Measurements from ENCODE around the gene NHP2. TPM values are rescaled to one million over a fixed set of nuclear protein-coding genes. Genes with fewer than 3 reads are reported as not detected.

NHP2 gene
- total and polyA plus RNA-seq, 2 donors from 2014 or later: 98.6 to 129 TPM

DNA sequence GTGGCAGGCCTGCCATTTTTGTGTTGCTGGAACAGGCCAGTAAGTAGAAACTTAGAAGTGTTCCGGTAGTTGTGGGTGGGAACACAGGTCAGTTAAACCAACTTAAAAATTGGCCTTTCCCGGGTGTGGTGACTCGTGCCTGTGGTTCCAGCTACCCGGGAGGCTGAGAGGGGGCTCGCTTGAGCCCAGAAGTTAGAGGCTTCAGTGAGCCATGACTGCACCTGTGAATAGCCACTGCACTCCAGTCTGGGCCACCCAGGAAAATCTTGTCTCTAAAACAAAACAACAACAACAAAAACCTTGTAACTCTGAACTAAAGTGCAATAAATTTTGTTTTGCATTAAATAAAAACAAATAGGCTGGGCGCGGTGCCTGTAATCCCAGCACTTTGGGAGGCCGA, 1.4 kb upstream of the NHP2 start:
- H3K9ac ChIP-seq (ENCODE audit: low read length in 3 of 3): no peak overlapping the region
- H3K36me3 ChIP-seq (ENCODE audit: control insufficient read depth in 2 of 3, insufficient read depth in 3 of 3, low read length in 3 of 3): peaks cover 0 to 13% (median 5%) of the 10 kb centered on the region in 3 donors
- peaks cover 0 to 8% (median 5%) of the 10 kb centered on the region in 3 donors for H3K4me1 ChIP-seq (ENCODE audit: control insufficient read depth in 2 of 3, insufficient read depth in 2 of 3, low read depth in 1 of 3, low read length in 3 of 3)
- FAIRE-seq (no peak), DNase-seq (no peak)
- H3K27ac ChIP-seq (ENCODE audit: low read depth in 2 of 2, low read length in 2 of 2): no peak overlapping the region
- intact Hi-C loops (cut with DNase I): no loop called here
- H3K4me3 ChIP-seq (ENCODE audit: low read length in 3 of 3): no peak overlapping the region
- H3K9me3 ChIP-seq (ENCODE audit: control insufficient read depth in 2 of 3, insufficient read depth in 1 of 3, low read length in 3 of 3): no peaks in the 10 kb centered on the region
- TF ChIP-seq, protein P1, sequence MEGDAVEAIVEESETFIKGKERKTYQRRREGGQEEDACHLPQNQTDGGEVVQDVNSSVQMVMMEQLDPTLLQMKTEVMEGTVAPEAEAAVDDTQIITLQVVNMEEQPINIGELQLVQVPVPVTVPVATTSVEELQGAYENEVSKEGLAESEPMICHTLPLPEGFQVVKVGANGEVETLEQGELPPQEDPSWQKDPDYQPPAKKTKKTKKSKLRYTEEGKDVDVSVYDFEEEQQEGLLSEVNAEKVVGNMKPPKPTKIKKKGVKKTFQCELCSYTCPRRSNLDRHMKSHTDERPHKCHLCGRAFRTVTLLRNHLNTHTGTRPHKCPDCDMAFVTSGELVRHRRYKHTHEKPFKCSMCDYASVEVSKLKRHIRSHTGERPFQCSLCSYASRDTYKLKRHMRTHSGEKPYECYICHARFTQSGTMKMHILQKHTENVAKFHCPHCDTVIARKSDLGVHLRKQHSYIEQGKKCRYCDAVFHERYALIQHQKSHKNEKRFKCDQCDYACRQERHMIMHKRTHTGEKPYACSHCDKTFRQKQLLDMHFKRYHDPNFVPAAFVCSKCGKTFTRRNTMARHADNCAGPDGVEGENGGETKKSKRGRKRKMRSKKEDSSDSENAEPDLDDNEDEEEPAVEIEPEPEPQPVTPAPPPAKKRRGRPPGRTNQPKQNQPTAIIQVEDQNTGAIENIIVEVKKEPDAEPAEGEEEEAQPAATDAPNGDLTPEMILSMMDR (IDR thresholded peaks at IDR 0.05; ENCODE audit: borderline replicate concordance, extremely low read depth, insufficient read depth): no peak
- H3K27me3 ChIP-seq (ENCODE audit: control insufficient read depth, insufficient read depth, low read length): no peaks in the 10 kb centered on the region

- intact Hi-C loops (cut with DNase I): no loop called here
- DNase-seq (no peak), FAIRE-seq (no peak)
- Histone ChIP-seq H3K27me3 (ENCODE audit: control insufficient read depth, insufficient read depth, low read length) (no peaks in the 10 kb centered on the region), H3K9ac (ENCODE audit: low read length in 3 of 3) (peak overlapping the region; percentile 61 to 80 (median 63)), H3K9me3 (ENCODE audit: control insufficient read depth in 2 of 3, insufficient read depth in 1 of 3, low read length in 3 of 3) (no peaks in the 10 kb centered on the region), H3K4me3 (ENCODE audit: low read length in 3 of 3) (peak overlapping the region; percentile 75 to 88 (median 83)), H3K4me1 (ENCODE audit: control insufficient read depth in 2 of 3, insufficient read depth in 2 of 3, low read depth in 1 of 3, low read length in 3 of 3) (peaks cover 0 to 8% (median 5%) of the 10 kb centered on the region in 3 donors), H3K27ac (ENCODE audit: low read depth in 2 of 2, low read length in 2 of 2) (no peak overlapping the region), H3K36me3 (ENCODE audit: control insufficient read depth in 2 of 3, insufficient read depth in 3 of 3, low read length in 3 of 3) (peaks cover 2 to 30% (median 17%) of the 10 kb centered on the region in 3 donors)
- TF ChIP-seq, protein P1 (IDR thresholded peaks at IDR 0.05; ENCODE audit: borderline replicate concordance, extremely low read depth, insufficient read depth): no peak
Observed at GRCh38 chr5:178152491-178153444, 917 bp downstream of the NHP2 start.

DNA sequence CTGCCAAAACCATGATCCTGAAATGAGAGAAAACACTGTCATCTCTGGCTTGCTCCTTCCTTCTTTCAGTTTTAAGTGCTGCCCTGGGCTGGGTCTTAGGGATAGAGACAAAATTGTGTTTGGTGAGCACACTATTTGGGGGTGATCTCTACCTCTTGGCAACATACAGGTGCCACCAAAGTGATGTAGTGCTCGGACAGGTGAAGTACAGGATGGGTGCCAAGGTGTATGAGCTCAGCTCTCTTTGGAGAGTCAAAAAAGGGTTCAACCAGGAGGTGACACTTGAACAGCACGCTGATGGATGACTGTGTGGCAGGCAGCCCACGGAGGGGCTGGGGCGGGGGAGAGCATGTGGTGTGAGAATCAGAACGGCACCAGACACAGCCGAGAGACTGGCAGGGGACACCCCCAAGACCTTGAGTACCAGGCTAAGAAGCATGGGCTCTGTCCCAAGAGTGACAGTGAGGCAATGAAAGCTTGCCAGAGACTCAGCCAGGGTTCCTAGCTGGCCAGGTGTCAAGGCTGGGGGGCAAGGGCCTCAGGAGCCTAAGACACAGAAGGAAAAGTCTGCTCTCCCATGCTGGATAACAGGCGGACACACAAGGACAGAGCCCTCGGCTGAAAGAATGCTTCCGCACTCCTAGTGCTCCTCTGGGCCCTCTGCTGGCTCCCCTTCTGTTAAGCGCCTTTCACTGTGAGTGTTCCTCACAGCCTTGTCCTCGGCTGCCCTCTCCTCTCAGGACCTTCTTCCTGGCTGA, 2.5 kb downstream of the NHP2 start:
- Histone ChIP-seq H3K9ac (ENCODE audit: low read length in 3 of 3) (no peak overlapping the region), H3K9me3 (ENCODE audit: control insufficient read depth in 2 of 3, insufficient read depth in 1 of 3, low read length in 3 of 3) (no peaks in the 10 kb centered on the region), H3K27ac (ENCODE audit: low read depth in 2 of 2, low read length in 2 of 2) (no peak overlapping the region), H3K4me3 (ENCODE audit: low read length in 3 of 3) (no peak overlapping the region), H3K27me3 (ENCODE audit: control insufficient read depth, insufficient read depth, low read length) (no peaks in the 10 kb centered on the region), H3K4me1 (ENCODE audit: control insufficient read depth in 2 of 3, insufficient read depth in 2 of 3, low read depth in 1 of 3, low read length in 3 of 3) (peaks cover 0 to 8% (median 5%) of the 10 kb centered on the region in 3 donors), H3K36me3 (ENCODE audit: control insufficient read depth in 2 of 3, insufficient read depth in 3 of 3, low read length in 3 of 3) (peaks cover 9 to 44% (median 33%) of the 10 kb centered on the region in 3 donors)
- FAIRE-seq (no peak), DNase-seq (no peak)
- TF ChIP-seq, protein P1 (IDR thresholded peaks at IDR 0.05; ENCODE audit: borderline replicate concordance, extremely low read depth, insufficient read depth): no peak
- intact Hi-C loops (cut with DNase I): no loop called here

All from kidney (tissue), 14 donors.